ENCODE data around the gene STARD3. TPM values are rescaled to one million over a fixed set of nuclear protein-coding genes. Genes with fewer than 3 reads are reported as not detected.
A peak's percentile ranks its signal among the peaks of the same experiment; 100 is the strongest.

The STARD3 gene
- total and polyA plus RNA-seq, 2 of the 13 experiments (the other 11 are each of a cell fraction or from before 2014, with no cell fraction given) = 34.6 to 100 TPM

- peak; percentile 47; the same call in 1 of the 2 replicates for TF ChIP-seq THAP9 (CRISPR knock-in tag; IDR thresholded peaks at IDR 0.05; ENCODE audit: borderline replicate concordance)
- no peak for TF ChIP-seq ELK4 (CRISPR knock-in tag; IDR thresholded peaks at IDR 0.05; ENCODE audit: borderline replicate concordance)
- TF ChIP-seq ZFP36L2 (CRISPR knock-in tag; IDR thresholded peaks at IDR 0.05) = no peak
- TF ChIP-seq FOXK1 (CRISPR knock-in tag; IDR thresholded peaks at IDR 0.05; ENCODE audit: borderline replicate concordance, low read depth) = peak; percentile 92; the same call in 1 of the 2 replicates
- TF ChIP-seq ETV5 (CRISPR knock-in tag; IDR thresholded peaks at IDR 0.05; ENCODE audit: borderline replicate concordance) = no peak; the same call in 1 of the 2 replicates
- TF ChIP-seq CERS6 (CRISPR knock-in tag; IDR thresholded peaks at IDR 0.05) = no peak
- no peak for TF ChIP-seq BHLHE40 (IDR thresholded peaks at IDR 0.05; ENCODE audit: low read length)
- TF ChIP-seq HMGA1 (CRISPR knock-in tag; conservative IDR thresholded peaks at IDR 0.05) = no peak
- TF ChIP-seq KDM1A (CRISPR knock-in tag; IDR thresholded peaks at IDR 0.05) = no peak
- 0 out of 2 replicates have a peak, but pooled peaks have one; percentile 34 for TF ChIP-seq CBFB (CRISPR knock-in tag; IDR thresholded peaks at IDR 0.05)
- no peak; the same call in 1 of the 2 replicates for TF ChIP-seq GATAD1 (CRISPR knock-in tag; IDR thresholded peaks at IDR 0.05)
- peak; percentile 70; the same call in 1 of the 2 replicates for TF ChIP-seq ZMAT3 (CRISPR knock-in tag; conservative IDR thresholded peaks at IDR 0.05)
- TF ChIP-seq ASH2L (IDR thresholded peaks at IDR 0.05; ENCODE audit: insufficient read length, low read depth, low read length) = peak; percentile 70
- TF ChIP-seq EEA1 (CRISPR knock-in tag; IDR thresholded peaks at IDR 0.05; ENCODE audit: borderline replicate concordance) = no peak
- TF ChIP-seq SMYD3 (CRISPR knock-in tag; IDR thresholded peaks at IDR 0.05) = peak; percentile 87
- TF ChIP-seq KLF12 (CRISPR knock-in tag; IDR thresholded peaks at IDR 0.05; ENCODE audit: borderline replicate concordance) = no peak
- peak; percentile 38 for TF ChIP-seq RBM39 (IDR thresholded peaks at IDR 0.05; ENCODE audit: low read depth, low read length, poor library complexity, severe bottlenecking)
- no peak for TF ChIP-seq ZBTB14 (CRISPR knock-in tag; IDR thresholded peaks at IDR 0.05)
- peak; percentile 88; the same call in 1 of the 2 replicates for TF ChIP-seq ZNF556 (CRISPR knock-in tag; IDR thresholded peaks at IDR 0.05; ENCODE audit: borderline replicate concordance)
- peak; percentile 71 for TF ChIP-seq FOXK2 (IDR thresholded peaks at IDR 0.05)
- TF ChIP-seq ARNT (IDR thresholded peaks at IDR 0.05) = no peak
- TF ChIP-seq ZNF709 (CRISPR knock-in tag; IDR thresholded peaks at IDR 0.05) = no peak
- no peak for TF ChIP-seq EED (CRISPR knock-in tag; IDR thresholded peaks at IDR 0.05)
- TF ChIP-seq ZNF263 (CRISPR knock-in tag; IDR thresholded peaks at IDR 0.05) = peak; percentile 31; the same call in 1 of the 2 replicates
Observed at GRCh38 chr17:39702901-39703893, 66.3 kb downstream of the STARD3 start (continued).

Data from HepG2 (cell line).